ENCODE data around the gene CEP63.

The CEP63 gene

DNA sequence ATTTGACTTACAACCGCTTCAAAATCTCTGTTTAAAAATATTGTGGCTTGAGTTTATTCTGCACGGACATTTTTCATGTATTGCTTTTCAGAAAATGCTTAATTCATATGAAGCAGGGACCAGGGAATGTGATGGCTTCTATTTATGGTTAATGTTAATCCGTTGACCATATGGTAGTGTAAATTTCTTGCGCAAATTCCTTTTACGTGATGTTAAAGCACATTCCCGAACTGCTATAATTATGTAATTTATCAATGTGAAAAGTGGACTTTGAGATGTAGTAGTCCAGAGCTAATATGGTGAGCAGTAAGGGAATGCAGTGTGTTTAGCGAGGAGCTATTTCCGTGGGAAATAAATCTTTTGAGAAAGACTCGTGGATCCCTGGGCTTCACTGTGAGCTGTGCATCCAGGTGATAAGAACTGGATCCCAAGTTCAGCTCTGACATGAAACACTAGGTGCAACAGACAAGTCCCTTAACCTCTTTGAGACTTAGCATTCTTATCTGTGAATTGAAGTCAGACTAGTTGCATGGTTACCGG, 27.4 kb upstream of the CEP63 start:
- in situ Hi-C loops (cut with MboI; ENCODE audit: low sequenced_read_pairs): no loop called here
- Histone ChIP-seq H3K36me3 (replicated peaks) (no peaks in the 10 kb centered on the region), H3K9me3 (no peaks in the 10 kb centered on the region), H3K4me1 (peaks cover 10% of the 10 kb centered on the region), H3K4me3 (no peak overlapping the region), H3K27me3 (ENCODE audit: low read depth) (peaks cover 6% of the 10 kb centered on the region; the same call in 1 of the 2 replicates)
- DNase-seq (ENCODE audit: low spot score in 2 of 2): no peak

DNA sequence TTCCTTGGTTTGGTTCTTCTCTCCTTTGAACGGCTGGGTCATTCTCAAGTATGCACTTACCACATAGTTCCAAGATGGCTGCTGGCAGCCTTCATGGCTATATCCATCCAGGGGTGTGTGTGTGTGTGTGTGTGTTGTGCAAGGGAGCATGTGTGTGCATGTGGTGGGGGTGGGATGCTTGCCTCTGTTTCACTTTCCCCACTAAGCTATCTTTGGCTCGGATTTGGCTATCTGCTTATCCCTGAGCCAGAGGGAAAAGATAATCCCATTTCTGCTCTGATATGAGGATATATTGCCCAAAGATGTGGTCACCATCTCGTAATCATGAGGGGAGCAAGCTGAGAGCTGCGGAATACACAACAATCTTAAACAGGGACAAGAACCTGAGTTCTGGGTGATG, 26.3 kb upstream of the CEP63 start:
- no peak for DNase-seq (ENCODE audit: low spot score in 2 of 2)
- in situ Hi-C loops (cut with MboI; ENCODE audit: low sequenced_read_pairs): no loop called here
- no peaks in the 10 kb centered on the region for H3K9me3 ChIP-seq
- no peak overlapping the region for H3K4me3 ChIP-seq
- no peaks in the 10 kb centered on the region for H3K36me3 ChIP-seq (replicated peaks)
- H3K4me1 ChIP-seq: peaks cover 13% of the 10 kb centered on the region
- peaks cover 3% of the 10 kb centered on the region; the same call in 1 of the 2 replicates for H3K27me3 ChIP-seq (ENCODE audit: low read depth)

DNA sequence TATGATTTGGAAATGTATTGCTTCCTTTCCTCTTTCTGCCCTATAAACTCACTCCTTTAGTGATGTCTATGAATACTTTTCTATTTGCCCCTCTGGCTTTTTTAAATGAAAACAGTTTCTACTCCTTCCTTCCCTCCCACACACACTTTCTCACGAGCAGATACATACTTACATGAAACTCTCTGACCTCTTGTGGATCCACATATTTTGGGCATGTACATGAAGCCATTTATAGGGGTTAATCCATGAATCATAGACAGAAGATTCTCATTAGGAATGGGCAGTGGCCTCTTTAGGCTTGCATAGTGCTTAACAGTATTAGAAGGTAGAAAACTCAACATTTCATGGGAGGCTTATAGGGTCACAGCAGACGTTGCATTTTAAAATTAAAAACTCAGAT, 24.9 kb upstream of the CEP63 start:
- Histone ChIP-seq H3K27me3 (ENCODE audit: low read depth) (peaks cover 3% of the 10 kb centered on the region; the same call in 1 of the 2 replicates), H3K4me3 (no peak overlapping the region), H3K36me3 (replicated peaks) (no peaks in the 10 kb centered on the region), H3K4me1 (peaks cover 13% of the 10 kb centered on the region), H3K9me3 (no peaks in the 10 kb centered on the region)
- in situ Hi-C loops (cut with MboI; ENCODE audit: low sequenced_read_pairs): no loop called here
- DNase-seq (ENCODE audit: low spot score in 2 of 2): no peak

DNA sequence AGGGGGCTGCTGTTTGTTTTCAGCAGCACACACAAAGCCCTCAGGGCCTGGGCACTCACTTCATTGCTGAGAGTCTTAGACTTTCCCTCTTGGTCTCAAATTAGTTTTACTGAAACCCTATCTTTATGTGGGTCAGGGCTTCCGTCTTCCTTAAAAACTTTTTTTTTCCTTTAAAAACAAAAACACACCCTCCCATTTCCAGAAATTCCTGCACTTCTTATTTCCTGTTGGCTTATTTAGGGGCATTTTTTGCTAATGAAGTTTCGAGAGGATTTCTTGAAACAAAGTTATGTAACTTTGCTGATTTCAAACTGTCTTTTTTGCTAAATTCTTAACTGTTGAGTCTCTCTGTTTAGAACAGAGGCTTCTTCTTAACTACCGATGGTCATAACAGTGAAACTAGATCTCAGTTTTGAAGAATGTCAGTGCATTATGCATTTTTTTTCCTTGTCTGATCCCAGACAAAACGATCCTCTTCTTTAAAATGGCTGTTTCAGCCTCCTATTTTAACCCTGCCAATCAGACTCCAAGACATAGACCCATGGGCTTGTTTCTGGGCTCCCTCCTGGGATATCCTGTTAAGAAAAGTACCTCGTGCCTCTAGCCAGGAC, 23.4 kb upstream of the CEP63 start:
- no peak for DNase-seq (ENCODE audit: low spot score in 2 of 2)
- Histone ChIP-seq H3K27me3 (ENCODE audit: low read depth) (peaks cover 3% of the 10 kb centered on the region; the same call in 1 of the 2 replicates), H3K4me1 (peaks cover 13% of the 10 kb centered on the region), H3K9me3 (no peaks in the 10 kb centered on the region), H3K36me3 (replicated peaks) (no peaks in the 10 kb centered on the region), H3K4me3 (no peak overlapping the region)
- in situ Hi-C loops (cut with MboI; ENCODE audit: low sequenced_read_pairs): no loop called here

DNA sequence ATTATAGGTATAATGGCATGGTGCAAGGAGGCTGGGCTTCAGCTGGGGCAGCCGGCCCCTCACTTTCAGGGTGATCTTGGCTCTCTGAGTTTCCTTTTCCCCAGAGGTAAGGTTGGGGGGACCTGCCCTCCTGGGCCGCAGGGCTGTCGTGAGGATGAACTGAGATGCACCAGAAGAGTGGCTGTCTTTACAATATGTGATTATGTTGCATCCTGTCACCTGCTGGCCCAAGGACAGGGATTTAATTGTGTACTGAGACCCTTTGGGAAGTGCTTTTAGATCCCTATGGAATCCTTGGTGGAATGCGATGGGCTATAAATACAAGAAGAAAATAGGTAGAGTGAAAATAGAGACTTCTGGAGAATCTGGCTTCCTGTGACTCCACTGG, 22.2 kb upstream of the CEP63 start:
- no peaks in the 10 kb centered on the region for H3K9me3 ChIP-seq
- peaks cover 13% of the 10 kb centered on the region for H3K4me1 ChIP-seq
- in situ Hi-C loops (cut with MboI; ENCODE audit: low sequenced_read_pairs): no loop called here
- H3K4me3 ChIP-seq: no peak overlapping the region
- no peaks in the 10 kb centered on the region for H3K27me3 ChIP-seq (ENCODE audit: low read depth)
- H3K36me3 ChIP-seq (replicated peaks): no peaks in the 10 kb centered on the region
- DNase-seq (ENCODE audit: low spot score in 2 of 2): no peak

DNA sequence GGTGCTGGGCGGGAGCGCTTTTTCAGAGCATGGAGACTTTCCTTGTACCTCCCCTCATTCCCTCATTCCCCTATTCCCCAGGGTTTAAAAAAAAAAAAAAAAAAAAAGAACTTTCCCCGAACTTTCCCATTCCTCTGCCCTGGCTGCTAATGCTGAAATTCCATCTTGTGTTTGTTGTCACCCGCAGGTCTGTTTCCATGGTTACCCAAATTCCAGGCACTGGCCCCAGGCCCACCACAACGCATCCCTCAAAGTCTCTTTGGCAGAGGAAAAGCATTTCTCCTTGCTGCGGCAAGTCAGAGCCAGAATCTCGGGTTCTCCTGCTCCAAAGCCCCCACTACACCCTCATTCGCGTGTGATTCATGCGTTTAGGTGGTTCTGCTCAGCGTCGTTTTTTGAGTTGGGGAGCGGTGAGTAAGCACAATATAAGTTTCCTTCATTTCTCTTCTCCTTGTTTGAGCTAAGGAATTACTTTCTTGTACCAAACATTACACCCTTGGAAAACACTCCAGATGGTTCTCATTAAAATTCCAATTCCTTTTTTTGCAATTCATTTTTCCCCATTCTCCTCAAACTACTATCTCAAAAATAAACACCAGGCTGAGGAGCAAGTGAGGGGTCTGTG, 21.7 kb upstream of the CEP63 start:
- Histone ChIP-seq H3K4me1 (peaks cover 13% of the 10 kb centered on the region), H3K36me3 (replicated peaks) (no peaks in the 10 kb centered on the region), H3K27me3 (ENCODE audit: low read depth) (no peaks in the 10 kb centered on the region), H3K4me3 (no peak overlapping the region), H3K9me3 (no peaks in the 10 kb centered on the region)
- peak; percentile 56 to 63 for DNase-seq (ENCODE audit: low spot score in 2 of 2)
- in situ Hi-C loops (cut with MboI; ENCODE audit: low sequenced_read_pairs): no loop called here

DNA sequence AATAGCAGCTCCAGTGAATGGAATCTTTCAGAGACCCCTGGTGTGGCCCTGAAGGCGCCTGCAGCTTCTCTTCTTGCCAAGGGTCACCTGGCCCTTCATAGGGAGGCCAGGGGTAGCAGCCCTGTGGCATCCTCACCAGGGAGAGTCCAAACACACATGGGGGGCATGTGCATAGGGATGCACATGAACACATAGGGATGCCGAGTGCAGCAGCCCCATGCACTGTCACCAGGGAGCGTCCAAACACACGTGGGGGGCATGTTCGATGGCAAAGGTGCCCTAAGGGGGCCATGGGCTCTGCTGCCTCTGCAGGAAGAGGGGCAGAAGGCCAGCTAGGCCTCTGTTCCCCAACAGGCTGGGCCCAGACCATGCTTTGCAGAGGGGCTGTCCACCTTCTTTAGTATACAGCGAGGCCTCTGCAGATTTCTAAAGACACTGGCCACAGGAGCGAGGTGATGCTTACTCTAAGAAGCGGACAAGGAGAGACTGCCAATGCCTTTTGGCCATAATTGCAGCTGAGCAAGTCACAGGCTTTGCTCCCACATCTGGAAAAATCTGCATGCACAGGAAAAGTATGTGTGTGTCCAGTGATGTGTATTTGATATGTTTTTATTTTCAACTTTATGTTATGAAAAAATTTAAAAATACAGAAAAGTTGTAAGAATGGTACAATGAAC, 21.0 kb upstream of the CEP63 start:
- no peaks in the 10 kb centered on the region for H3K36me3 ChIP-seq (replicated peaks)
- no peak for DNase-seq (ENCODE audit: low spot score in 2 of 2)
- peaks cover 13% of the 10 kb centered on the region for H3K4me1 ChIP-seq
- no peaks in the 10 kb centered on the region for H3K9me3 ChIP-seq
- no peak overlapping the region for H3K4me3 ChIP-seq
- in situ Hi-C loops (cut with MboI; ENCODE audit: low sequenced_read_pairs): no loop called here
- H3K27me3 ChIP-seq (ENCODE audit: low read depth): no peaks in the 10 kb centered on the region

DNA sequence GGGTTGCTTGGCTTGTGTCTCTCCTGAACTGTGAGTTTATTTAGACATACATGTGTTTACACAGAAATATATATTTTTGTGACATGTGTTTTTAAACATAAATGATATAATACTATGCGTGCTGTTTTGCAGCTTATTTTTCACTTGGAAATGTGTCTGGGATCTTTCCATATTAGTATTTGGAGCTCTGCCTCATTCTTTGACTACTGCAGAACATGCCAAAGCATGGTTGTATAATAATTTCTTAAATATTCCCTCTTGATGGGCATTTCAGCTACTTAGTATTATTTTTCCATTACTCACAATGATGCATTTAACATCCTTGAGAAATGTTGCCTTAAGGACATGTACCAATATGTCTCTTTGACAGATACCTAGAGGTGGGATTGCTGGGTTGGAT, 19.5 kb upstream of the CEP63 start:
- Histone ChIP-seq H3K36me3 (replicated peaks) (no peaks in the 10 kb centered on the region), H3K9me3 (no peaks in the 10 kb centered on the region), H3K27me3 (ENCODE audit: low read depth) (no peaks in the 10 kb centered on the region), H3K4me1 (peaks cover 13% of the 10 kb centered on the region), H3K4me3 (no peak overlapping the region)
- no peak for DNase-seq (ENCODE audit: low spot score in 2 of 2)
- in situ Hi-C loops (cut with MboI; ENCODE audit: low sequenced_read_pairs): no loop called here

DNA sequence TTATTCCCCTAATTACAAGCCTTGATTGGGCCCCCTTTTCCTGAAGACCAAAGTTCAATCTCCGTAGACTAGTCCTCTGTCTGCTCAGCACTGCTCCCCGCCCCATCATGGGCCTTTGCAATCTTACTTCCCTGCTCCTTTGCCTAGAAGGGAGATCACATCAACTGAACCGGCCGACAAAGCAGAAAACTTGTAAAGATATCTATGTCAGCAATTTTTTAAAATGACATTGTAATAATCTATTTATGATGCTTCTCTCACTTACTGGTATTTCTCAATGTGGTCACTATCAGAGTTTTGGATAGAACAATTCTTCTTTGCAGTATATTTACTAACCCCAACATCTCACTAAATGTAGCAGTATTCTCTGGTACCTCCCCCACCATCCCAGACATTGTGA, 17.3 kb upstream of the CEP63 start:
- Histone ChIP-seq H3K4me1 (peaks cover 3% of the 10 kb centered on the region; the same call in 1 of the 2 replicates), H3K9me3 (no peaks in the 10 kb centered on the region), H3K36me3 (replicated peaks) (no peaks in the 10 kb centered on the region), H3K27me3 (ENCODE audit: low read depth) (no peaks in the 10 kb centered on the region), H3K4me3 (no peak overlapping the region)
- DNase-seq (ENCODE audit: low spot score in 2 of 2): no peak
- in situ Hi-C loops (cut with MboI; ENCODE audit: low sequenced_read_pairs): no loop called here

DNA sequence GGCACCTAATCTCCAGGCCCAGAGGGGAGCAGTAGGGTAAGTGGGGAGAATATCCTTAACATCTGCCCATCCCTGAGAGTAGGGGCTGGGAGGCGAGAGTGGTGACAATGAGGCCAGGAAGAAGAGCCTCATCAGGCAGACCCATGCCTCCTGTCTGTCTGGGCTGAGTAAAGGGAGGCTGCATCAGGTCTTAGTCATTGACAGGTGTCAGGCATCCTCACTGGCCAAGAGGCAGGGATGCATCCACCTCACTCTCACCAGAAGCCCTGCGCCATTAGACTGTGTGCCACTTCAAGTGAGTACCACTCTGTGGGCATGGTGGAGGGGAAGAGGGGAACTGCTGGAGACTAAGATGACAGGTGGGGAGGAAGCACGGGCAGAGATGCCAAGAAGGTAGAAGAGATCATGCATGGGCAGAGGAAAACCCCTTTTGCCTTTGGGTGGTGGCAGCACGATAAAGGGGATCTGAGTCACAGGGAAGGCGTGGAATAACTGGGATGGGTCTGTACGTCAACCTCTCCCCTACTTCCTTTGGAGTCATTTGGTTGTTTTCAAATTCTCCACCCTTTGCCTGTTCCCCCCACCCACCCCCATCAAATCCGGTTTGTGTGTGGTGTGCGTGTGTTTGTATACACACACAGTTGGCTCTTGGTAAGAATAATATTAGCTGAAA, 14.2 kb upstream of the CEP63 start:
- H3K4me1 ChIP-seq: peaks cover 6% of the 10 kb centered on the region
- no peak overlapping the region for H3K4me3 ChIP-seq
- H3K27me3 ChIP-seq (ENCODE audit: low read depth): no peaks in the 10 kb centered on the region
- H3K36me3 ChIP-seq (replicated peaks): no peaks in the 10 kb centered on the region; the same call in 1 of the 2 replicates
- H3K9me3 ChIP-seq: no peaks in the 10 kb centered on the region
- in situ Hi-C loops (cut with MboI; ENCODE audit: low sequenced_read_pairs): loop anchor here (5.0 to 10.0 kb wide), 3 partner anchors 164 to 537 kb away; no protein-coding TSS in a partner anchor
- DNase-seq (ENCODE audit: low spot score in 2 of 2): no peak

DNA sequence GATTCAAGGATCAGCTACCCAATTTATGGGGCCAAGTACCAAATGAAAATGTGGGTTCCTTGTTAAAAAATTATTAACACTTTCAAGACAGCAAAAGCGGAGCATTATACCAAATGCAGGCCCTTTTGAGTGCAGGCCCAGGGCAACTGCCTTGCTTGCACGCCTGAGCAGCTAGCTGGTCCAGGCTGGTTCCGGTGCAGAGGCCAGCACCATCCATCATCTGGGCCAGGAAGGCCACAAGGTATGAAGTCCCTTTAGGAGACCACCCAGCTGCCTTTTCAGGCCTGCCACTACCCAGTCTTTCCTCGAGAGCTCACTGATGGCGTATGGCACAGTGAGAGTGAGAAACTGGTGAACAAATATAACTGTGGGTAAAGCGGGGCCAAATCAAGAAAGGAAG, 13.0 kb upstream of the CEP63 start:
- Histone ChIP-seq H3K4me3 (no peak overlapping the region), H3K9me3 (no peaks in the 10 kb centered on the region), H3K27me3 (ENCODE audit: low read depth) (no peaks in the 10 kb centered on the region), H3K4me1 (peaks cover 17% of the 10 kb centered on the region), H3K36me3 (replicated peaks) (no peaks in the 10 kb centered on the region; the same call in 1 of the 2 replicates)
- in situ Hi-C loops (cut with MboI; ENCODE audit: low sequenced_read_pairs): loop anchor here (5.0 to 10.0 kb wide), 3 partner anchors 166 to 538 kb away; no protein-coding TSS in a partner anchor
- DNase-seq (ENCODE audit: low spot score in 2 of 2): no peak

DNA sequence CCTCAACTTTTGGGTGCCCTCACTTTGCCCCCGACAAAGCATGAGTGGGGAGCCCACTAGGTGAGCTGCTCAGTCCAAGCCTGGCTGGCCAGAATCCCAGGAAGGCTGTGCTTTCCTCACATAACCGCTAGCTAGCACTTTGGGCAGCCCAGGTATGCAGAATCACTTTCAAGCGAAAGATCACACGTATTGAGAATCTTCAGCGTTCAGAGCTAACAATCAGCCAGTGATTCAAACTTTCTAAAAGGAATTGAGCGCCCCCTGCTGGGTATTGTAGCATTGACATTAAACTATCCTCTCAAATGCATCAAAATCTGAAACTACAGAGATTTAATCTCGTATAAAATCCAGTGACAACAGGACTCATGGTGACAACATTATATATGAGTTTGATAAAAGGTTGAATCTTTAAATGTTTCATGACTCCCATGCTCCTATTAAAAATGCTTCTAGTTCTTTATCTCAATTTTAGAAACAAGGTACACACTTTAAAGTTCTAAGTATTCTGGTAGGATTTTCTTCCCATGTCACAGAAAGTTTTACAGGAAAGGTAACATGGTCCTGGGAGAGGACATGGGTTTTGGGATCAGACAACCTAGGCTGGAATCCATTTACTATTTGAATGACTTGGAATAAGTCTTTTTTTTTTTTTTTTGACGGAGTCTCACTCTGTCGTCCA, 11.8 kb upstream of the CEP63 start:
- in situ Hi-C loops (cut with MboI; ENCODE audit: low sequenced_read_pairs): loop anchor here (5.0 to 10.0 kb wide), 3 partner anchors 167 to 539 kb away; no protein-coding TSS in a partner anchor
- H3K27me3 ChIP-seq (ENCODE audit: low read depth): no peaks in the 10 kb centered on the region
- no peak overlapping the region for H3K4me3 ChIP-seq
- DNase-seq (ENCODE audit: low spot score in 2 of 2): peak; percentile 79 to 90
- H3K36me3 ChIP-seq (replicated peaks): peaks cover 8% of the 10 kb centered on the region
- H3K4me1 ChIP-seq: peaks cover 27% of the 10 kb centered on the region
- no peaks in the 10 kb centered on the region for H3K9me3 ChIP-seq

DNA sequence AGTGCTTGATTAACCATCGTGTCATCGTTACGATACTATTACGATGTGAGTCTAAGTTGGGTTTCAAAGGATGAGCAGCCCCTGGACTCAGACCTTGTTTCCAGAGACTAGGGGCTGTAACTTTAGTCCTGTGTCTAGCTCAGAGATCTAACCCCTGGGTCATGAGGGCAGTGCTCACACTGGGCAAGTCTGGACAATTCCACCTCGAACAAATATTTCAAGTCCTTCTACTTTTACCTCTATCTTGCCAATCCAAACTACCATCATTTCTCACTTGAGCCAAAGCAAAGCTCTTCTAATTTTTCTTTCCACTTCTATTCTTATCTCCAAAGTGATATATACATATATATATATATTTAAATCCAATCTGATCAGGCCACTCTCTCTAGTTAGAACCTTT, 10.9 kb upstream of the CEP63 start:
- Histone ChIP-seq H3K36me3 (replicated peaks) (peaks cover 18% of the 10 kb centered on the region), H3K9me3 (no peaks in the 10 kb centered on the region), H3K4me1 (peaks cover 33% of the 10 kb centered on the region), H3K4me3 (no peak overlapping the region), H3K27me3 (ENCODE audit: low read depth) (no peaks in the 10 kb centered on the region)
- in situ Hi-C loops (cut with MboI; ENCODE audit: low sequenced_read_pairs): loop anchor here (5.0 to 25.0 kb wide), 4 partner anchors 168 to 813 kb away; partner anchors contain the start of gene TOPBP1
- DNase-seq (ENCODE audit: low spot score in 2 of 2): no peak

Data from HAP-1 (cell line).